NCI-H1092 (cell line): ENCODE data around the gene CSNK1G3.

Experiments used
- DNase-seq: peaks from one replicate; lab custom pipeline; 2025; lab: John Stamatoyannopoulos, UW

Gene CSNK1G3

GRCh38 chr5:123514615-123515355, 2.8 kb downstream of the CSNK1G3 start:
- no peak for DNase-seq

GRCh38 chr5:123515904-123516303, 3.9 kb downstream of the CSNK1G3 start:
- no peak for DNase-seq

GRCh38 chr5:123517476-123517875, 5.5 kb downstream of the CSNK1G3 start:
- DNase-seq: no peak

GRCh38 chr5:123518111-123518510, 6.1 kb downstream of the CSNK1G3 start:
- no peak for DNase-seq

- no peak for DNase-seq
Observed at GRCh38 chr5:123520677-123521247, 8.8 kb downstream of the CSNK1G3 start.

- no peak for DNase-seq
Observed at GRCh38 chr5:123524146-123524545, 12.2 kb downstream of the CSNK1G3 start.

GRCh38 chr5:123527190-123527589, 15.2 kb downstream of the CSNK1G3 start:
- DNase-seq: no peak

GRCh38 chr5:123528065-123528464, 16.1 kb downstream of the CSNK1G3 start:
- DNase-seq: no peak

- no peak for DNase-seq
Observed at GRCh38 chr5:123528878-123529277, 16.9 kb downstream of the CSNK1G3 start.

- DNase-seq: no peak
Observed at GRCh38 chr5:123530728-123531127, 18.8 kb downstream of the CSNK1G3 start.

GRCh38 chr5:123535648-123536047, 23.7 kb downstream of the CSNK1G3 start:
- no peak for DNase-seq

- no peak for DNase-seq
Observed at GRCh38 chr5:123537256-123537655, 25.3 kb downstream of the CSNK1G3 start.

- DNase-seq: no peak
Observed at GRCh38 chr5:123537845-123538244, 25.9 kb downstream of the CSNK1G3 start.

- DNase-seq: no peak
Observed at GRCh38 chr5:123538670-123539459, 26.9 kb downstream of the CSNK1G3 start.

- no peak for DNase-seq
Observed at GRCh38 chr5:123540534-123540933, 28.6 kb downstream of the CSNK1G3 start.

GRCh38 chr5:123543438-123543837, 31.5 kb downstream of the CSNK1G3 start:
- DNase-seq: no peak

- DNase-seq: no peak
Observed at GRCh38 chr5:123545506-123545905, 33.5 kb downstream of the CSNK1G3 start.

GRCh38 chr5:123546657-123547056, 34.7 kb downstream of the CSNK1G3 start:
- DNase-seq: no peak

- DNase-seq: no peak
Observed at GRCh38 chr5:123549256-123549904, 37.4 kb downstream of the CSNK1G3 start.

GRCh38 chr5:123554601-123555000, 42.6 kb downstream of the CSNK1G3 start:
- DNase-seq: no peak

GRCh38 chr5:123557907-123558306, 45.9 kb downstream of the CSNK1G3 start:
- DNase-seq: no peak

GRCh38 chr5:123558762-123559433, 46.9 kb downstream of the CSNK1G3 start:
- no peak for DNase-seq
